NB4 (cell line): Measurements from ENCODE around the gene HIBADH.

Source experiments
- DNase-seq: peaks from one replicate; pipeline ENCODE4 v3.0.0; 2010; ENCODE audit warnings: low read depth
- H3K4me3 ChIP-seq: one replicate; pipeline ENCODE4 v1.5.1; 2011; ENCODE audit warnings: mild to moderate bottlenecking, low read depth, low read length, moderate library complexity
- MYC ChIP-seq: IDR thresholded peaks from 2 replicates; pipeline ENCODE4 v1.6.1; 2011; ENCODE audit warnings: low read depth, low read length
- POLR2A ChIP-seq: IDR thresholded peaks from 2 replicates; pipeline ENCODE4 v1.6.1; 2011; ENCODE audit warnings: mild to moderate bottlenecking; ENCODE audit not compliant: insufficient read length; ENCODE audit errors: extremely low read depth
- TF ChIP-seq, protein P1 (sequence below): IDR thresholded peaks from 2 replicates; pipeline ENCODE4 v1.6.1; 2011; ENCODE audit warnings: low read depth, low read length
- TF ChIP-seq, protein P2 (sequence below): IDR thresholded peaks from one replicate; pipeline ENCODE4 v1.5.1; 2012; ENCODE audit warnings: low read depth, low read length

Gene HIBADH

DNA sequence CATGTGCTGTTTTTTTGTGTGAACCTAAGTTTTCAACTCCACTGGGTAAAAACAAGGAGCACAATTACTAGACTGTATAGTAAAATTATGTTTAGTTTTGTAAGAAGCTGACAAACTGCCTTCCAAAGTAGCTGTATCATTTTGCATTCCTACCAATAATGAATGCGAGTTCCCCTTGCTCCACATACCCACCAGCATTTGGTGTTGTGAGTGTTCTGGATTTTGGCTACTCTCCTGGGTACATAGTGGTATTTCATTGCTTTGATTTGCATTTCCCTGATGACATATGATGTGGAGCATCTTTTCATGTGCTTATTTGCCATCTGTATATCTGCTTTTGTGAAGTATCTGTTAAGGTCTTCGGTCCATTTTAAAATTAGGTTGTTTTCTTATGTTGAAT is 178.2 kb downstream of the HIBADH start:
- TF ChIP-seq, protein P1, sequence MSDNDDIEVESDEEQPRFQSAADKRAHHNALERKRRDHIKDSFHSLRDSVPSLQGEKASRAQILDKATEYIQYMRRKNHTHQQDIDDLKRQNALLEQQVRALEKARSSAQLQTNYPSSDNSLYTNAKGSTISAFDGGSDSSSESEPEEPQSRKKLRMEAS: no peak
- no peak for DNase-seq
- H3K4me3 ChIP-seq: no peak overlapping the region

DNA sequence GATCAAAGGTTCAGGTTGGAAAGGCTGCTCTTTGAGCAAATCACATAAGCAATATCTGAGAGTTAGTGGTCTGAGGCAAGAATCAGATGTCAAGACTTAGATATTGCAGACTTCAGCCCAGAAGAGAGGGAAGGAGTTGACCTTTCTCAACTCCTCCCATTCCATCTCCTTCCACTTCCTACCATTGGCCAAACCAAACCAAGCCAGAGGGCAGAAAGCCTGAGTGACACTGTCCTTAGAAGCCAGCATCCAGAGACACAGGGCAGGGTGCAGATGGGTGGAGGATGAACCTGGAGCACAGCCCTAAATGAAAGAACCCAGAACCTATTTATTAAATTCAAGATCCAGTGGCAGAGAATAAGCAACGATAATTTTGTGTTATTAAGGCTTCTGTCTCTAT is 180.5 kb downstream of the HIBADH start:
- TF ChIP-seq, protein P1: no peak
- TF ChIP-seq MYC (no peak), POLR2A (no peak)
- TF ChIP-seq, protein P2, sequence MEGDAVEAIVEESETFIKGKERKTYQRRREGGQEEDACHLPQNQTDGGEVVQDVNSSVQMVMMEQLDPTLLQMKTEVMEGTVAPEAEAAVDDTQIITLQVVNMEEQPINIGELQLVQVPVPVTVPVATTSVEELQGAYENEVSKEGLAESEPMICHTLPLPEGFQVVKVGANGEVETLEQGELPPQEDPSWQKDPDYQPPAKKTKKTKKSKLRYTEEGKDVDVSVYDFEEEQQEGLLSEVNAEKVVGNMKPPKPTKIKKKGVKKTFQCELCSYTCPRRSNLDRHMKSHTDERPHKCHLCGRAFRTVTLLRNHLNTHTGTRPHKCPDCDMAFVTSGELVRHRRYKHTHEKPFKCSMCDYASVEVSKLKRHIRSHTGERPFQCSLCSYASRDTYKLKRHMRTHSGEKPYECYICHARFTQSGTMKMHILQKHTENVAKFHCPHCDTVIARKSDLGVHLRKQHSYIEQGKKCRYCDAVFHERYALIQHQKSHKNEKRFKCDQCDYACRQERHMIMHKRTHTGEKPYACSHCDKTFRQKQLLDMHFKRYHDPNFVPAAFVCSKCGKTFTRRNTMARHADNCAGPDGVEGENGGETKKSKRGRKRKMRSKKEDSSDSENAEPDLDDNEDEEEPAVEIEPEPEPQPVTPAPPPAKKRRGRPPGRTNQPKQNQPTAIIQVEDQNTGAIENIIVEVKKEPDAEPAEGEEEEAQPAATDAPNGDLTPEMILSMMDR: no peak
- no peak overlapping the region for H3K4me3 ChIP-seq
- DNase-seq: no peak

DNA sequence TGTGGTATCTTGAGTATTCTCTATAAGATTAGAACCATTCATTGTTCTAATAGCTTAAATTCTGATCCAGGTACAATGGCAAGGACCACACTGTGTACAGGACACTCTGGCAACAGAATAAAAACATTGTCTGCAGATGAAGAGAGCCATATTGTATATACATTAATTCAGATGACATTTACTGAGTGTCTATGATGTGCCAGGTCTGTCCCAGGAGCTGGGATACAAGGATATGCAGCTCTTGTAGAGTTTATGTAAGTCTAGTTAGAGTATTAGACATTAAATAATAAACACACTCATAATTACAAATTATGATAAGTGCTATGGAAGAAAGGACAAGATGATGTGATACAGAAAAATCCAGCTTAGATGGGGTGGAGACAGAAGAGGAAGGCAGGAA is 184.1 kb downstream of the HIBADH start:
- no peak for DNase-seq
- TF ChIP-seq, protein P2: no peak
- TF ChIP-seq POLR2A (no peak), MYC (no peak)
- TF ChIP-seq, protein P1: no peak
- no peak overlapping the region for H3K4me3 ChIP-seq

DNA sequence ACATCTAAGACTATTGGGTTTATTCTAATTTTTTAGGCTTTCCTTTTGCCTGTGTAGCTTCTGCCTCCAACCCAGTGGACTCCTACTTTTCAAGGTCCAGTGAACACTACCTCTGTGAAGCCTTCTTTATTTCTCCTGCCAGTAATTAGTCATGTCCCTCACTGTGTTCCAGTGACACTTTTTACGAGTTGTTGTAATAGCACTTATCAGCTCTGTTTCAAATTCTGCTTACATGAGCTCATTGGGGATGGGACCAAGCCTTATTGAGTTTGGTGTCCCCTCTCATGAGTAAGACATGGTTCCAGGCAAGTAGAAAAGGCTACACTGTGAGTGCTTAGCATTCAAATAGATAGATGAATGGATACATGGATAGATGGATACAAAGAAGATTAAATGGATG is 184.6 kb downstream of the HIBADH start:
- H3K4me3 ChIP-seq: no peak overlapping the region
- no peak for DNase-seq
- no peak for TF ChIP-seq MYC
- TF ChIP-seq, protein P1: no peak
- TF ChIP-seq, protein P2: no peak
- TF ChIP-seq POLR2A: no peak

DNA sequence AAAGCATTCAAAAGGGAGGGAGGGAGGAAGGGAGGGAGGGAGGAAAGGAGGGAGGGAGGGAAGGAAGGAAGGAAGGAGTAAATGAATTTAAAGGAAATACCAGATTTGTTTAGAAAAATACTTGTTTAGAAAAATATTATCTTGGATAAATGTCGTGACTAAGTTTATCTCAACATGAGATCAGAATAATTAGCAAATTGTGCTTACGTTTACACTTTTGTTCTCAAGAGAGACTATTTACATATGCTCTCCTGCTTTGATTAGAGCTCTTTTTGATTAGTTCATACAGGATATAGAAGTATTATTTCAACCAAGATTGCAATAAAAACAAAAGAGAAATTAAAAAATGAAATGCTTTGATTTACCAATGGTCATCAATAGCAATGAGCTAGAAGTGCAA is 186.2 kb downstream of the HIBADH start:
- TF ChIP-seq, protein P2: no peak
- TF ChIP-seq MYC (no peak), POLR2A (no peak)
- TF ChIP-seq, protein P1: no peak
- H3K4me3 ChIP-seq: no peak overlapping the region
- DNase-seq: no peak
